ENCODE data around the gene ATP11C.

The ATP11C gene

GRCh38 chrX:139811942-139812629 is 120.8 kb downstream of the ATP11C start:
- Histone ChIP-seq H3K9me3 (ENCODE audit: severe bottlenecking) (no peaks in the 10 kb centered on the region), H3K27me3 (ENCODE audit: insufficient read depth, low read depth, severe bottlenecking) (no peaks in the 10 kb centered on the region), H3K36me3 (no peaks in the 10 kb centered on the region), H3K4me3 (ENCODE audit: low read depth, low read length) (no peak overlapping the region), H3K27ac (no peak overlapping the region)
- no peak for DNase-seq
- TF ChIP-seq, protein P1, sequence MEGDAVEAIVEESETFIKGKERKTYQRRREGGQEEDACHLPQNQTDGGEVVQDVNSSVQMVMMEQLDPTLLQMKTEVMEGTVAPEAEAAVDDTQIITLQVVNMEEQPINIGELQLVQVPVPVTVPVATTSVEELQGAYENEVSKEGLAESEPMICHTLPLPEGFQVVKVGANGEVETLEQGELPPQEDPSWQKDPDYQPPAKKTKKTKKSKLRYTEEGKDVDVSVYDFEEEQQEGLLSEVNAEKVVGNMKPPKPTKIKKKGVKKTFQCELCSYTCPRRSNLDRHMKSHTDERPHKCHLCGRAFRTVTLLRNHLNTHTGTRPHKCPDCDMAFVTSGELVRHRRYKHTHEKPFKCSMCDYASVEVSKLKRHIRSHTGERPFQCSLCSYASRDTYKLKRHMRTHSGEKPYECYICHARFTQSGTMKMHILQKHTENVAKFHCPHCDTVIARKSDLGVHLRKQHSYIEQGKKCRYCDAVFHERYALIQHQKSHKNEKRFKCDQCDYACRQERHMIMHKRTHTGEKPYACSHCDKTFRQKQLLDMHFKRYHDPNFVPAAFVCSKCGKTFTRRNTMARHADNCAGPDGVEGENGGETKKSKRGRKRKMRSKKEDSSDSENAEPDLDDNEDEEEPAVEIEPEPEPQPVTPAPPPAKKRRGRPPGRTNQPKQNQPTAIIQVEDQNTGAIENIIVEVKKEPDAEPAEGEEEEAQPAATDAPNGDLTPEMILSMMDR (IDR thresholded peaks at IDR 0.05; ENCODE audit: low read depth, low read length), result no peak

- H3K27ac ChIP-seq, result no peak overlapping the region
- H3K36me3 ChIP-seq, result no peaks in the 10 kb centered on the region
- TF ChIP-seq, protein P1 (IDR thresholded peaks at IDR 0.05; ENCODE audit: low read depth, low read length), result no peak
- no peaks in the 10 kb centered on the region for H3K27me3 ChIP-seq (ENCODE audit: insufficient read depth, low read depth, severe bottlenecking)
- no peak for DNase-seq
- no peak overlapping the region for H3K4me3 ChIP-seq (ENCODE audit: low read depth, low read length)
- H3K9me3 ChIP-seq (ENCODE audit: severe bottlenecking), result no peaks in the 10 kb centered on the region
Observed at GRCh38 chrX:139804482-139804881, 128.4 kb downstream of the ATP11C start.

- DNase-seq, result no peak
- H3K4me3 ChIP-seq (ENCODE audit: low read depth, low read length), result no peak overlapping the region
- TF ChIP-seq, protein P1 (IDR thresholded peaks at IDR 0.05; ENCODE audit: low read depth, low read length), result no peak
- H3K9me3 ChIP-seq (ENCODE audit: severe bottlenecking), result no peaks in the 10 kb centered on the region
- H3K36me3 ChIP-seq, result no peaks in the 10 kb centered on the region
- no peaks in the 10 kb centered on the region for H3K27me3 ChIP-seq (ENCODE audit: insufficient read depth, low read depth, severe bottlenecking)
- H3K27ac ChIP-seq, result no peak overlapping the region
Observed at GRCh38 chrX:139803224-139803623, 129.6 kb downstream of the ATP11C start.

DNA sequence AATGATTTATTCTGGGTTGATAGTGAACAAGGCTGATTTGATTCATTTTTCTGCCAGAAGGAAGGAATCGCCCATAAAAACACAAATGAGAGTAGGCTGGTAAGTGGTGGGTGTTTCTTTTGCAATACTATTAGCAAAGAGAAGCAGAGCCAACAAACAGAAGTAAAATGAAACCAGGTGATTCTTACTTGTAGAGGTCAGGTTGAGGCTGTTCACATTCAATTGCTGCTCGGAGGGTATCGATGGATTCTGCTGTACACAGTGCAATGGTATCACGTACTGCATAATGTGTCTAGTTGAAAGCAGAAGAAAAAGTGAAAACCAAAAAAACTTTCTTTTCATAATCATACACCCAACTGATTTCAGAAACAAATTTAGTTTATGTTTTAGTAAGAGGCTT is 130.8 kb downstream of the ATP11C start:
- no peak overlapping the region for H3K27ac ChIP-seq
- no peaks in the 10 kb centered on the region for H3K27me3 ChIP-seq (ENCODE audit: insufficient read depth, low read depth, severe bottlenecking)
- no peaks in the 10 kb centered on the region for H3K9me3 ChIP-seq (ENCODE audit: severe bottlenecking)
- TF ChIP-seq, protein P1 (IDR thresholded peaks at IDR 0.05; ENCODE audit: low read depth, low read length), result no peak
- no peaks in the 10 kb centered on the region for H3K36me3 ChIP-seq
- no peak for DNase-seq
- no peak overlapping the region for H3K4me3 ChIP-seq (ENCODE audit: low read depth, low read length)

DNA sequence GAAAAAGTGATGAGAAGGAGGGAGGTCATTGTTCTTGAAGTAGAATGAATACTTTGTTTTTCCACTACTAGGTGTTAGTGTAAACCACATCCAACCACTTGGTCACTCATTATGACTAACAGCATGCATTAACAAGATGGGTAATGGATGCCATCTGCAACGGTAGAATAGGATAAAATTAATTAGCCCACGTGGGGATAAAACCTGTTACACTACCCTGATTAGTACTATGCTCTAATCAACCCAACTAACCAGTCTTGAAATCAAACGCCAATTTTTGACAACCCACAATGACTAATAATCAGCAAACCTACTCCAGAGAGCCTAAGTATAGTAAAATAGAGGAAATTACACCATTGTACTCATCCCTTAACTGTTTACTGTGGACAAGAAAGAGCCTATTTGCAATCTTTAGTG is 131.4 kb downstream of the ATP11C start:
- no peak overlapping the region for H3K27ac ChIP-seq
- DNase-seq, result no peak
- no peak overlapping the region for H3K4me3 ChIP-seq (ENCODE audit: low read depth, low read length)
- TF ChIP-seq, protein P1 (IDR thresholded peaks at IDR 0.05; ENCODE audit: low read depth, low read length), result no peak
- H3K27me3 ChIP-seq (ENCODE audit: insufficient read depth, low read depth, severe bottlenecking), result no peaks in the 10 kb centered on the region
- no peaks in the 10 kb centered on the region for H3K9me3 ChIP-seq (ENCODE audit: severe bottlenecking)
- H3K36me3 ChIP-seq, result no peaks in the 10 kb centered on the region

- Histone ChIP-seq H3K9me3 (ENCODE audit: severe bottlenecking) (no peaks in the 10 kb centered on the region), H3K27ac (no peak overlapping the region), H3K4me3 (ENCODE audit: low read depth, low read length) (no peak overlapping the region), H3K36me3 (no peaks in the 10 kb centered on the region), H3K27me3 (ENCODE audit: insufficient read depth, low read depth, severe bottlenecking) (no peaks in the 10 kb centered on the region)
- TF ChIP-seq, protein P1 (IDR thresholded peaks at IDR 0.05; ENCODE audit: low read depth, low read length), result no peak
- no peak for DNase-seq
Observed at GRCh38 chrX:139798701-139799100, 134.2 kb downstream of the ATP11C start.

All from WERI-Rb-1 (cell line).